GM18526 (cell line): ENCODE data around the gene TRAF6.

ENCODE experiments used
- POLR2A ChIP-seq: IDR thresholded peaks from 3 replicates; pipeline ENCODE4 v1.6.1; 2011; ENCODE audit not compliant: insufficient read length; ENCODE audit errors: extremely low read depth

The TRAF6 gene

DNA sequence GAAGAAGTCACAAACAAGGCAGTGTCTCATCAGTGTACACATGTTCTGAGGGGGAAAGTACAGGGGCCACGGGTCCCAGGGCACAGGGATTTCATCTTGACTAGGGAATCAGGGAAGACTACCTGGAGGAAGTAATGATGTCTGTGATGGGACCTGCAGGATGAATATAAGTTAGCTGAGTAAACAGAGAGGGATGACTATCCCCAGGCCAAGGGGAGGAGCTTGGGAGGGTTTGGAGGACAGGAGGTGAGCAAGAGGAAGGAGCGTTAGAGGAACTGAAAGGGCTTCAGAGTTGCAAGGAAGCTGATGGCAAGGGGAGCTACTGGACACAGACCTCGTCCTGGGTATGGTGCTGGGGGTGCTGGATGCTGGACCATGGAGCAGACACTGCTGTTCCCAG lies 56.4 kb downstream of the TRAF6 start:
- no peak for TF ChIP-seq POLR2A

DNA sequence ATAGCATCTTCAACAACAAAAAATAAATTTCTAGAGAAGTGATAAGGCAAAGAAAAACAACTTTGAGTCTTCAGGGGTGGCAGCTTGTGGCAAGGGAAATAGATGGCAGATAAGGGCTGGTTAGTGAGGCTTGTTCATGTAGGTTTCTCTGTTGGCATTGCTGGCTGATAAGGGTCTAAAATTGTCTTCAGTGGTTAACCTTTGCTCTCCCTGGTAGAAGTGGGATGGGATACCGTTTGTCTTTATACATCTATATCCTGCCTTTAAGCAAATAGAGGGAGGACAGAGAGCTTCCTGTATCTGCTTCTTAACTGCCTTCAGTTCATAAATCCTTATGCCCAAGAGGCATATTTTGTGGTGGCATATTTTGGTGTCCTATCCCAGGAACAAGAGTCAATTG lies 57.1 kb downstream of the TRAF6 start:
- no peak for TF ChIP-seq POLR2A

DNA sequence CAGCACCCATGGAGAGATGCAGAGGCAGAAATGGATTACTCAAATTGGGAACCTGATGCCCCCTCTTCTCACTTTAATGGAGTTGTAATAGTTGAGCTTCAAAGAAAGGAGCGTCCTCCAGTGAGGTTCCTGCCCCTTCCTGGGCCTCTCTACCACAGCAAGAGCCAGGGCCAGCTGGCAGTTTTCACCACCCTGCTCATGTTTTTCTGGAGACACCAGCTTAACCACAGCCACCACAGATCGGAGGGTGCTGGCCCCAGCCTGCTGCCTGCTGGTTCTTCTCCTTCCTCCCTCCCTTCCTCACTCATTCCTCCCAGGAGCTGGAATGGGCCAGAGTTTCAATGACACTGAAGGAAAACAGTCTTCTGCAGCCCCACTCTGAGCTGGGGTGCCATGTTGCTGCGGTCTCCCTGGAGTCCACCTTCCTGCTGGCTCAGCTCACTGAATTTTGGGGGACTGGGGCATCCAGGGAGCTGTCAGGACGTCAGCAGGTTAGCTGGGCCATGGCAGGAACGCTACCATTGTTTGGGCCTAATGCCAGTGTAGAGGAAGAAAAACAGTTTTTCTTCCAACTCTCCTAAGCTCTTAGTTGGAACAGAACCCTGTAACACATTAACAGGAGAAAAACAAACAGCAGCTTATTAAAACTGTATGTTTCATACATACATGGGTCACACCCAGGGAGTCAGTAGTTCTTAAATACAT lies 57.7 kb downstream of the TRAF6 start:
- TF ChIP-seq POLR2A: no peak

DNA sequence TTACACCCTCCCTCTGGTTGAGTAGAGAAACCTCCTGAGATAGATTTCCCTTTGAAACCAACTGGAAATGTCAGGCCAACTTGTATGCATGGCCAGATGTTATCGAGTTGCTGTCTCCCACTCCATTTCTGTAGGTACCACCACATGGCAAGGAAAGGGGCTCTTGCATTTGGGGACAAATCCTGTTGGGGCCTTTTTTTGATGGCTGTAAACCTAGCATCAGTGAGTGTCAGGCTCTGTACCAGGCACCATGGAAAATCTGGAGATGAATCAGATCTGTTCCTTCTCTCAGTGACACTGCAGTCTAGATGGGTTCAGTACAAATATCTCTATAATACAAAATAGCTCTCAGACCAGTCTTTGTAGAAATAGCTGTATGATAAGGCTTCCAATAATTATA lies 58.4 kb downstream of the TRAF6 start:
- no peak for TF ChIP-seq POLR2A

DNA sequence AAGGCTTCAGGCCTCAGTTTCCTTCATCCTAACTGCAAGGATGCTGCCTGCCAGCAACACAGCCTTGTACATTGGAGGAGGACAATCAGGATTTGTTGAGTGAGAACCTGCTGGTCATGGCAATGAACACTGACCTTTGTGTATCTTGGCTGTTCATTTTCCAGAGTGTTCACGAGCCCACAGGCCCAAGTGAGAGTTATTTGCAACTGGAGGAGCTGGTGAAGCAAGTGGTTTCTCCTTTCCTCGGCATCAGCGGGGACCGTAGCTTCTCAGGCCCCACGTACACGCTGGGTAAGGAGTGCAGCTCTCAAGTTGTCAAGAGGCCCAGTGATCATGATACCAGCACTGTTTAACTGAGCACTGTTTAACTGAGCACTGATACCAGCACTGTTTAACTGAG lies 59.0 kb downstream of the TRAF6 start:
- TF ChIP-seq POLR2A: no peak

DNA sequence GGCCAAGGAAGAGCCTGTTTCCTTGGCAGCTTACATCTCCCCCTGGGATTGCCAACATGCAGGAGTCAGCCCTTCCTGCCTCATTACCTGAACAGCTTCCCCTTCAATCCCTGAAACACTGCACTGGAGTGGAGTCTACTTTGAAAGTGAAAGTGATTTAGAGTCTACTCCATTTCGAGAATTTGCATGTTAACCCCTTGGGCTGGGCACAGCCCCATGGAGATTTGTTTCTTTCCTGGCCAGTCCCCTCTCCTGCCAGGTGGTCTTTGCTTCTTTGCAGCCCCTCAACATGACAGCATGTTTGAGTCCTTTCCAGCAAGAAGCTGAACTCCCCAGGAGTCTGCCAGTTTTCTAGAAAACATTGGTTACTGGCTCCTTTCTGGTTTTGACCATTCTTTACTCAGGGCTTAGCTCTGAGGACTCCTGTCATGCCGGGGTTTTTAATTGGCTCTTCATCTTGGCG lies 59.9 kb downstream of the TRAF6 start:
- no peak for TF ChIP-seq POLR2A

DNA sequence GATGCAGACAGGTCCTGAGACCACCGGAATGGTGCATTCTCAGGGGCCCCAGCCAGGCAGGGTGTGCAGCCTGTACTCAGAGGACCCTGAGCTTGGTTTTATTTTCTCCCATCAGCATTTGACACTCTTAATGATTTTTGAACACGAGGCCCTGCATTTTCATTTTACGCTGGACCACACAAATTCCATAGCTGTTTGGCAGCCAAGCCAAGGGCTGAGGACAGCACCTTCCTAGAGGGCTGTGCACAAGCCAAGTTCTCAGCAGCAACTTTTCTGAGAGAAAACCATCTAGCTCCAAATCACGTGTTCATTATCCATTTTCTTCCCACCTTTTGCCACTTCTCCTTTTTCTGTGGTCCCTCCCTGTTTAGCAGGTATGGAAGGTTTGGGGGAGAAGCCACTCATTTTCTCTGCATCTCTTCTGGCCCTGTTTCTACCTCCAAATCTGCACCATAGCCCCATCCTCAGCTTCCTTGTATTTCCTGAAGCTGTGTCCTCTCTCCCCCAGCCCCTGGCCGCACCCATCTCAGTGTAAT lies 60.4 kb downstream of the TRAF6 start:
- no peak for TF ChIP-seq POLR2A

DNA sequence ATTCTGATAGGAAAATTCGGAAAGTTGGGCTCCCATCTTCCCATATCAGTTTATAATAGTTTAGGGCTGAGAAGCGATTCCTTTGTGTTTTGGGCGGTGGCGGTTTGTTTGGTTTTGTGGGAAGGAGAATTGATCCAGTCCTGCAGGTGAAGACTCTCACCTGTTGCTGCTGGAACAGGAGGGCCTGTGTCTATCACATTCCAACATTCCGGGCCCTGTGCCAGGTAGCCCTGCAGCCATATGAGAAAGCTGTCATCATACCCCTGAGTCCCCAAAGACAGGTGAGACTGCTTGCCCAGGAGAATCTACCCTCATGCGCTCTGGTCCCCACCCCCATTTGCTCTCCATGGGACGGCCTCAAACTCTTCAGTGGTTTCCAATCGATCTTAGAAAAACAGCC lies 62.1 kb downstream of the TRAF6 start:
- no peak for TF ChIP-seq POLR2A

DNA sequence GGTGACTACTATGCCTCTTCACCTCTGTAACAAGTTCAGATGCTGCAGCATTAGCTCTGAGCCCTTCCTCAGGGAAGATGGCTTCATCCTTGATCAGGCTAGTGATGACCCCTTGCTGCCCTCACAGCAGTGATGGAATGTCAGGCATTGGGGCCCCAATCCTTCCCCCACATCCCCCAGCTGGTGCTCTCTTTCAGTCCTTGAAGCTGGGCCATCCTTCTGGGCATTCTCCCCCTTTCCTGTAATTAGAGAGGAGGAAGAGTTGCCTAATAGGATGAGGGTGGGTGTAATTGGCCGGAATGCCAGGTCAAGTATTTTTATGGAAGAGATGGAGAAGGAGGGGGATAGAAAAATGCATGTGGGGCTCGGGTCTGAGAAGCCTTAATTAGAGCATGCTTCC lies 62.6 kb downstream of the TRAF6 start:
- no peak for TF ChIP-seq POLR2A

DNA sequence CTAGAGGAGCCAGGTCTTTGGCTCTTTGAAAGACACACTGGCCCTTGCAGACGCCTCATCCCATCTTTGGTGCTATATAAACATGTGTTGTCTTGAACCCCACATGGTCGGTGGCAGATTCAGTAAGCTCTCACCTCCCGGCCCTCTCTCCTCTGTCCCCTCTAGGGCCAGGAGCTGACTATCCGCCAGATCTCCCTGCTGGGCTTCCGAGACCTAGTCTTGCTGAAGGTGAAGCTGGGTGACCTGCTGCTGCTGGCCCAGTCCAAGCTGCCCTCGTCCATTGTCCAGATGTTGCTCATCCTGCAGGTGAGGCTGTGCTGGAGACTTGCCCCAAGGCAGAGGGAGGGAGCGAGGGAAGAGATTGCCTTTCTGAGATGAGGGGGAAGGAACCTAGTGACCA lies 63.9 kb downstream of the TRAF6 start:
- no peak for TF ChIP-seq POLR2A

DNA sequence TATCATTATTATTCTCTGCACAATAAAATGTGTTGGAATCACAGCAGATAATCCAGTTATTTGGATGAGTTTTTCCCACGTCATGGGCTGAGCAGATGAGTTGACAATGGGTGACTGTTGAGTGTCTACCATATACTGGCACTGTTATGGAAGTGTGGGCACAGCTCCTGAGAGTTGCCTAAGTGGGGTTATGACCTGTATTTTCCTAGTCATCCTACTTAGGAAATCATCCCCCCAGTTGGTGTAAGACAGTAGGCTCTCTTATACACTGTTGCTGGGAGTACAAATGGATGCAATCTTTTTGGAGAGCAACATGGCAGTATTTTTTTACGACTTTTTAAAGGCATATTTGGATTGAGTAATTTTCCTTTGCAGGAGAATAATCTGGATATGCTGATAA lies 66.4 kb downstream of the TRAF6 start:
- no peak for TF ChIP-seq POLR2A

DNA sequence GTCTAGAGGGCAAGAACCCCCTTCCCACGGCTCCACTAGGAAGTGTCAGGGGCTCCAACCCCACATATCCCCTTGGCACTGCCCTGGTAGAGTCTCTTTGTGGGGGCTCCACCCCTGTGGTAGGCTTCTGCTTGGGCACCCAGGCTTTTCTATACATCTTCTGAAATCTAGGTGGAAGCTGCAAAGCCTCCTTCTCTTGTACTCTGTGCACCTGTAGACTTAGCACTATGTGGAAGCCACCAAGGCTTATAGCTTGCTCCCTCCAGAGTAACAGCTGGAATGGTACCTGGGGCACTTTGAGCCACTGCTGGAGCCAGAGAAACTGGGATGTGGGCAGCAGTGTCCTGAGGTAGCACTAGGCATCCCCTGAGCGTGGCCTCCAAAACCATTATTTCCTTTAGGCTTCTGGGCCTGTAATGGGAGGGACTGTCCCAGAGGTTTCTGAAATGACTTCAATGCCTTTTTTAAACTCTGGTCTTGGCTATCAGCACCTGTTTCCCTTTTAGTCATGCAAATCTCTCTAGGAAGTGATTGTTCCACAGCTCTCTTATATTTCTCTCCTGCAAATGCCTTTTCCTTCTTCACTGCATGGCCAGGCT lies 68.4 kb downstream of the TRAF6 start:
- TF ChIP-seq POLR2A: no peak

DNA sequence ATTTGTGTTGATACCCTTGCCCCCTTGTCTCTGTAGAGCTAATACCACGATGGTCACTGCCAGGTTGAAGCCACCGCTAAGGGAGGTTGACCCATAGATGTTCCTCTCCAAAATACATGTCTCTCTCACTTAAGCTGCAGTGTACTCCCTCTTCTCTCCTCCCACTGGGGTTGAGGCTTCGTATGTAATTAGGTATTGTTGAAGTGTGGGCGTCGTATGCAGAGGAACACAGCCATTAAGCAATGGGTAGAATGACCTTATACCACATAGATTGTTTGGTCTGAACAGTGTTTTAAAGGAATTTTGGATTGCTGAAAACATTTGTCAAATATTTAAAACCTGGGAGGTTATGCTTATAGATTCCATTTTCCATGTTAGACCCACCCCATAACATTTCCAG lies 71.9 kb downstream of the TRAF6 start:
- no peak for TF ChIP-seq POLR2A

DNA sequence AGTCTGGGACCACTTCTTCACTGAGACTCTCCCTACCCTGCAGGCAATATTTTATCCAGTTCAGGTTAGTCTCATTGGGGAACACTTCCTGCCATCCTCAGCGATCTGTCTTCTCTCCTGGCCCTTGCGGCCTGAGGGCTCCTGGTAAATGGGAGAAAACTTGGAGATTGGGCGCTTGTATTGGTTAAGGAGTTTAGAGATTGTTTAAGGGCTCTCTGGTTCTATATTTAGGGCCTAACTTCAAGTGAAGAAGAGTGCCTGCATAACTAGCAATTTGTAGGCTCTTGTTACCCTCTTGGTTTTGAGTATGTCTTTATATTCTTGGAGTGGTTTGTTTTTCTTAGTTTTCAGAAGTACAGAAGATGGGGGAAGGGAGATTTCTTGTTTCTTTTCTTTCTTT lies 72.7 kb downstream of the TRAF6 start:
- TF ChIP-seq POLR2A: no peak
